Subcutaneous adipose tissue (tissue), 4 donors: ENCODE results near the gene NUPR1. TPM values are rescaled to one million over a fixed set of nuclear protein-coding genes. Genes with fewer than 3 reads are reported as not detected.

ENCODE experiments used
- CTCF ChIP-seq: fragments of 450-650 bp; IDR thresholded peaks from one replicate; pipeline ENCODE4 v1.5.1; 2016; ENCODE audit warnings: low read depth, mild to moderate bottlenecking, control low read depth, antibody characterized with exemption, moderate library complexity
- total RNA-seq, 4 donors: library from RNA; depleted of rRNA; stranded (reverse); fragments of >200 nt; gene quantifications; one replicate each; pipeline ENCODE4 v1.1.0, GENCODE V29; 2016

Gene NUPR1
- total RNA-seq, 4 donors from 2014 or later = 27.9 to 66.6 (median 61.5) TPM

- TF ChIP-seq CTCF = no peak
These were observed 35.3 kb upstream of the NUPR1 start for GRCh38 chr16:28573738-28574718.

GRCh38 chr16:28572696-28573510, 34.1 kb upstream of the NUPR1 start:
- no peak for TF ChIP-seq CTCF

- TF ChIP-seq CTCF = no peak
These were observed 31.4 kb upstream of the NUPR1 start for GRCh38 chr16:28569968-28570752.

GRCh38 chr16:28569021-28569420, 30.2 kb upstream of the NUPR1 start:
- TF ChIP-seq CTCF = no peak

- no peak for TF ChIP-seq CTCF
These were observed 28.5 kb upstream of the NUPR1 start for GRCh38 chr16:28567292-28567691.

GRCh38 chr16:28563218-28563617, 24.4 kb upstream of the NUPR1 start:
- no peak for TF ChIP-seq CTCF

- no peak for TF ChIP-seq CTCF
These were observed 23.4 kb upstream of the NUPR1 start for GRCh38 chr16:28562199-28562598.
